PC-3 (cell line): ENCODE measurements around the gene RNF182. TPM values are rescaled to one million over a fixed set of nuclear protein-coding genes. Genes with fewer than 3 reads are reported as not detected.

ENCODE experiments used
- ATAC-seq: fragments of 200-7000 bp; cut with Tn5 transposase; 2 replicates; pipeline ENCODE4 v1.9.1; 2020; ENCODE audit warnings: mild to moderate bottlenecking, moderate library complexity
- BruUV-seq: library from RNA; stranded (reverse); fragments of 400-500 nt; replicated peaks from 2 replicates; lab custom pipeline; 2021; lab: Mats Ljungman, UMichigan
- CTCF ChIA-PET: fragments of 300-600 bp; sonication (Branson Sonifier 250); formaldehyde crosslinking; loops from one replicate; lab custom pipeline; 2022; ENCODE audit warnings: antibody characterized with exemption; lab: Charles Lee
- POLR2A ChIA-PET: fragments of 300-600 bp; sonication (Branson Sonifier 250); formaldehyde crosslinking; loops from one replicate; lab custom pipeline; 2022; ENCODE audit warnings: antibody characterized with exemption; ENCODE audit not compliant: unreplicated experiment; lab: Charles Lee
- DNase-seq: peaks from one replicate; pipeline ENCODE4 v3.0.0-alpha.2; 2015
- H2AFZ ChIP-seq: fragments of 300-600 bp; sonication (generic); 2 replicates; pipeline ENCODE4 v1.6.0; 2016; ENCODE audit warnings: antibody characterized with exemption, low read length
- H3F3A ChIP-seq: fragments of 300-600 bp; sonication (generic); one replicate; pipeline ENCODE4 v1.6.0; 2017; ENCODE audit warnings: antibody characterized with exemption, low read length, control low read depth, mild to moderate bottlenecking; ENCODE audit not compliant: unreplicated experiment
- H3K27ac ChIP-seq: fragments of 300-600 bp; sonication (generic); 2 replicates; pipeline ENCODE4 v1.5.1; 2016; ENCODE audit warnings: mild to moderate bottlenecking, low read length
- H3K27me3 ChIP-seq: fragments of 300-600 bp; sonication (generic); 2 replicates; pipeline ENCODE4 v1.6.1; 2016; ENCODE audit warnings: low read length, mixed read lengths
- H3K36me3 ChIP-seq: fragments of 300-600 bp; sonication (generic); 2 replicates; pipeline ENCODE4 v1.6.1; 2016; ENCODE audit warnings: low read depth, mixed run types, low read length, mixed read lengths
- H3K4me1 ChIP-seq: fragments of 300-600 bp; sonication (generic); 2 replicates; pipeline ENCODE4 v1.5.1; 2016; ENCODE audit warnings: low read length; ENCODE audit not compliant: insufficient read depth
- H3K4me2 ChIP-seq: fragments of 300-600 bp; sonication (generic); 2 replicates; pipeline ENCODE4 v1.6.0; 2016; ENCODE audit warnings: low read length
- H3K4me3 ChIP-seq: fragments of 300-600 bp; sonication (generic); 2 replicates; pipeline ENCODE4 v1.5.1; 2016; ENCODE audit warnings: mild to moderate bottlenecking, low read length, mixed read lengths
- H3K79me2 ChIP-seq: fragments of 300-600 bp; sonication (generic); 2 replicates; pipeline ENCODE4 v1.6.1; 2017; ENCODE audit warnings: low read length, mixed read lengths
- H3K9ac ChIP-seq: fragments of 300-600 bp; sonication (generic); 2 replicates; pipeline ENCODE4 v1.6.0; 2016; ENCODE audit warnings: mild to moderate bottlenecking, low read length
- H3K9me2 ChIP-seq: fragments of 300-600 bp; sonication (generic); replicated peaks from 2 replicates; pipeline ENCODE4 v1.6.1; 2016; ENCODE audit warnings: mixed run types, low read length, mixed read lengths
- H3K9me3 ChIP-seq: fragments of 300-600 bp; sonication (generic); 2 replicates; pipeline ENCODE4 v1.6.1; 2016; ENCODE audit warnings: low read length, mixed read lengths
- H4K20me1 ChIP-seq: fragments of 300-600 bp; sonication (generic); 2 replicates; pipeline ENCODE4 v1.6.1; 2016; ENCODE audit warnings: low read length, mixed read lengths
- CTCF ChIP-seq: fragments of 300-600 bp; sonication (generic); conservative IDR thresholded peaks from 2 replicates; pipeline ENCODE4 v1.5.1; 2017; ENCODE audit warnings: antibody characterized with exemption, low read depth, mild to moderate bottlenecking, low read length
- EZH2 ChIP-seq: fragments of 300-600 bp; sonication (generic); IDR thresholded peaks from one replicate; pipeline ENCODE4 v1.6.1; 2017; ENCODE audit warnings: antibody characterized with exemption, mild to moderate bottlenecking, low read length; ENCODE audit not compliant: unreplicated experiment
- EZH2phosphoT487 ChIP-seq: fragments of 300-600 bp; sonication (generic); IDR thresholded peaks from 2 replicates; pipeline ENCODE4 v1.6.1; 2018; ENCODE audit warnings: mild to moderate bottlenecking, antibody characterized with exemption, low read length, borderline replicate concordance
- intact Hi-C: fragments of 100-400 bp; cut with micrococcal nuclease; formaldehyde crosslinking; loops from 2 replicates; pipeline ENCODE4 v1.9.0; 2023
- total RNA-seq: library from RNA; depleted of rRNA; stranded (reverse); fragments of >200 nt; gene quantifications from 2 replicates; pipeline ENCODE4 v1.2.3, GENCODE V29; 2014

RNF182 gene
- total RNA-seq, 1 experiment from 2014 or later = 24.7 TPM

DNA sequence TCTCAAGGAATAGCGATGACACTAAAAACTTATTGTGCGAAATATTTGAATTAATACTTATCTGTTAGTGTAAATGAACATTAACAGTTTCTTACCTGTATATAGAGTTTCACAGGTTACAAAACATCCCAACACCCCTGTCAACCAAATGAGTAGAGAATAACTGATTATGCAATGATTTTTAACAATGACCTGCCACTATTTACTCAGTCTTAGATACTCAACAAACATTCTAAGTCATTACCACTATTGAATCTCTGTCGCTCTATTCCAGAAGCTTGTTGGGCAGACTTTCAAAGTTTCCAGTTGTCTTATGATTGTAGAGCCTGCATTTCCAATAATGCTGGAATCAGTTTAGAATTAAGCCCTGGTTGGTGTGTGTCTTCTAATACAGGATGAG is 85.5 kb downstream of the RNF182 start:
- H3K9ac ChIP-seq = no peak overlapping the region
- H3F3A ChIP-seq = no peaks in the 10 kb centered on the region
- no peaks in the 10 kb centered on the region for H3K9me2 ChIP-seq
- no peak overlapping the region for H3K4me2 ChIP-seq
- no peak overlapping the region for H3K27ac ChIP-seq
- CTCF ChIA-PET = no interaction called here
- peaks cover 6% of the 10 kb centered on the region; the same call in 1 of the 2 replicates for H3K4me1 ChIP-seq
- no peaks in the 10 kb centered on the region for H3K9me3 ChIP-seq
- intact Hi-C loops = no loop called here
- H3K36me3 ChIP-seq = no peaks in the 10 kb centered on the region
- POLR2A ChIA-PET = no interaction called here
- no TSS peak for BruUV-seq
- H3K79me2 ChIP-seq = no peaks in the 10 kb centered on the region
- no peaks in the 10 kb centered on the region for H3K27me3 ChIP-seq
- H3K4me3 ChIP-seq = no peak overlapping the region
- H4K20me1 ChIP-seq = no peaks in the 10 kb centered on the region
- TF ChIP-seq EZH2phosphoT487 (no peak), EZH2 (no peak), CTCF (no peak)
- DNase-seq (peak; percentile 32), ATAC-seq (peak; percentile 51)
- H2AFZ ChIP-seq = no peak overlapping the region

- intact Hi-C loops = no loop called here
- CTCF ChIA-PET = no interaction called here
Observed at GRCh38 chr6:14012313-14013030, 87.7 kb downstream of the RNF182 start.

More at GRCh38 chr6:14012313-14013030, 87.7 kb downstream of the RNF182 start:
- Histone ChIP-seq H3K79me2 (no peaks in the 10 kb centered on the region), H3K36me3 (no peaks in the 10 kb centered on the region), H3K4me2 (no peak overlapping the region), H3K9me2 (no peaks in the 10 kb centered on the region), H3F3A (no peaks in the 10 kb centered on the region), H3K9me3 (no peaks in the 10 kb centered on the region), H3K27ac (no peak overlapping the region), H3K4me3 (no peak overlapping the region), H3K4me1 (peaks cover 6% of the 10 kb centered on the region; the same call in 1 of the 2 replicates), H3K9ac (no peak overlapping the region), H2AFZ (no peak overlapping the region), H3K27me3 (no peaks in the 10 kb centered on the region), H4K20me1 (no peaks in the 10 kb centered on the region)
- DNase-seq (no peak), ATAC-seq (no peak)
- no peak for TF ChIP-seq EZH2
- TF ChIP-seq CTCF = no peak
- TF ChIP-seq EZH2phosphoT487 = no peak
- POLR2A ChIA-PET = no interaction called here
- BruUV-seq = no TSS peak
